Activated naive CD4-positive, alpha-beta T cell treated with anti-CD3 and anti-CD28 coated beads for 36 hours (primary cell): ENCODE measurements around the gene NHEJ1. TPM values are rescaled to one million over a fixed set of nuclear protein-coding genes. Genes with fewer than 3 reads are reported as not detected.

ENCODE experiments used
- CTCF ChIA-PET: fragments of 350-600 bp; sonication (Branson Sonifier 250); formaldehyde crosslinking; loops from one replicate; lab custom pipeline; 2021; ENCODE audit warnings: antibody characterized with exemption; lab: Charles Lee
- DNase-seq: peaks from one replicate; pipeline ENCODE4 v3.0.0-alpha.2; 2020
- H3K27ac Mint-ChIP-seq: one replicate; pipeline ENCODE4 v1.8.0; 2021; ENCODE audit warnings: mild to moderate bottlenecking, mixed read lengths
- H3K27me3 Mint-ChIP-seq: one replicate; pipeline ENCODE4 v1.8.0; 2021; ENCODE audit warnings: low read depth, mixed read lengths
- H3K36me3 Mint-ChIP-seq: one replicate; pipeline ENCODE4 v1.8.0; 2021; ENCODE audit warnings: low read depth, mixed read lengths
- H3K4me1 Mint-ChIP-seq: one replicate; pipeline ENCODE4 v1.8.0; 2021; ENCODE audit warnings: low read depth, mixed read lengths
- H3K4me3 Mint-ChIP-seq: one replicate; pipeline ENCODE4 v1.8.0; 2021; ENCODE audit warnings: mild to moderate bottlenecking, moderate library complexity, mixed read lengths
- H3K9me3 Mint-ChIP-seq: one replicate; pipeline ENCODE4 v1.8.0; 2021; ENCODE audit warnings: mixed read lengths
- intact Hi-C: fragments of 100-400 bp; cut with micrococcal nuclease; formaldehyde crosslinking; loops from one replicate; pipeline ENCODE4 v1.15.1; 2023
- microRNA-seq: library from miRNA; unstranded; fragments of <30 nt; microRNA quantifications from one replicate; pipeline ENCODE4 v1.2.0, GENCODE V29; 2022; ENCODE audit warnings: borderline microRNAs expressed, borderline replicate concordance
- total RNA-seq, 2 experiments: library from RNA; stranded (reverse); gene quantifications; one replicate each; pipeline ENCODE4 v1.2.3, GENCODE V29; 2021

The NHEJ1 gene
- total RNA-seq, 2 experiments from 2014 or later: 24.4 to 26.6 TPM

DNA sequence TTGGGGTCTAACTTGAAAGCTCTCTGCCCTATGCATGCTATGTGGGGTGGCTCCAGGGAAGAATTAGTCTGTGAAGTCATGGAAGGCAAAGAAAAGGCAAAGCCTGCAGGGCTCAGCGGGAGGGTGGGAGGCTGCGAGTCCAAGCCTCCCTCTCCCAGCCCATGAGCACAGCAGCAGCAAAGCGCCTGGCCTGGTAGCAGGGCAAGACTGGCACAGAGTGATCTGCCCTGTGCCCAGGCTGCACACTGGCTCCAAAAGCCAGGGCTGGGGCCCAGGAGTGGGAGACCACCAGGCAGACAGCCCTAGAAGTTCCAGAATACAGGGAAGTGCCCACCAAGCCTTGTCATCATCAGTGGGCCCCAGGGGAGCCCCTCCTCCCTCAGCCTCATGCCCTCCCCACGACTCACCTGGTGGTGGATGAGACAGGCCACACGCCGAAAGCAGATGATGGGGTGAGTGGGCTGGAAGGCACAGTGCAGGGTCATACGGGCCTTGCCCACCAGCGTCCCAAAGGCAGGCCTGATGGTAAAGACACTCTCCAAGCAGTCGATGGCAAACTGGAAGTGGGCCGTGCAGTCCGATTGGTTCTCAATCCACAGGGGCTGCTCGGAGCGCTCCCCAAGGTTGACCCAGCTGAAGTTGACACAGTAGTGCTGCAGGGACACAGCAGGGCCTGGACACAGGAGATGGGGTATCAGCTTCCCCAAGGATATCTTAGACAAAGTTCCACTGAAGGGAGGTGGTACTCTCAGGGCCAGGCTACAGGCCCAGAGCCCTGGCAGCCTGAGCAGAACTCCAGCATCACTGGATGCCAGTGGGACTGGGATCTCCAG, 131.4 kb downstream of the NHEJ1 start:
- no peaks in the 10 kb centered on the region for H3K4me1 Mint-ChIP-seq
- no peak for DNase-seq
- H3K4me3 Mint-ChIP-seq: no peak overlapping the region
- CTCF ChIA-PET: interaction anchor here (0.7 to 8.9 kb wide), 38 partner anchors 8 to 495 kb away, joined by 3 to 72 read pairs (median 5); partner anchors contain the start of genes CFAP65, IHH and NHEJ1
- peaks cover 18% of the 10 kb centered on the region for H3K27me3 Mint-ChIP-seq
- intact Hi-C loops: loop anchor here (1.0 kb wide), 3 partner anchors 49 to 126 kb away; no protein-coding TSS in a partner anchor
- H3K36me3 Mint-ChIP-seq: no peaks in the 10 kb centered on the region
- H3K9me3 Mint-ChIP-seq: no peaks in the 10 kb centered on the region
- no peak overlapping the region for H3K27ac Mint-ChIP-seq

GRCh38 chr2:219028141-219028540, 132.5 kb downstream of the NHEJ1 start:
- CTCF ChIA-PET: interaction anchor here (0.9 to 8.9 kb wide), 6 partner anchors 9 to 129 kb away, joined by 3 to 72 read pairs (median 5); partner anchors contain the start of gene NHEJ1
- no peak overlapping the region for H3K4me3 Mint-ChIP-seq
- intact Hi-C loops: no loop called here
- H3K27ac Mint-ChIP-seq: no peak overlapping the region
- no peaks in the 10 kb centered on the region for H3K36me3 Mint-ChIP-seq
- DNase-seq: no peak
- no peaks in the 10 kb centered on the region for H3K4me1 Mint-ChIP-seq
- H3K9me3 Mint-ChIP-seq: no peaks in the 10 kb centered on the region
- peaks cover 13% of the 10 kb centered on the region for H3K27me3 Mint-ChIP-seq

- Mint-ChIP-seq H3K4me3 (no peak overlapping the region), H3K27ac (no peak overlapping the region), H3K9me3 (no peaks in the 10 kb centered on the region), H3K4me1 (no peaks in the 10 kb centered on the region), H3K36me3 (no peaks in the 10 kb centered on the region), H3K27me3 (peaks cover 11% of the 10 kb centered on the region)
- intact Hi-C loops: no loop called here
- CTCF ChIA-PET: interaction anchor here (0.6 to 8.9 kb wide), 12 partner anchors 10 to 268 kb away, joined by 3 to 72 read pairs (median 4); partner anchors contain the start of gene NHEJ1
- DNase-seq: no peak
Measured at GRCh38 chr2:219027511-219028055, 133.0 kb downstream of the NHEJ1 start.

GRCh38 chr2:219026946-219027345, 133.7 kb downstream of the NHEJ1 start:
- DNase-seq: no peak
- H3K4me3 Mint-ChIP-seq: no peak overlapping the region
- H3K9me3 Mint-ChIP-seq: no peaks in the 10 kb centered on the region
- no peak overlapping the region for H3K27ac Mint-ChIP-seq
- H3K36me3 Mint-ChIP-seq: no peaks in the 10 kb centered on the region
- H3K27me3 Mint-ChIP-seq: peaks cover 7% of the 10 kb centered on the region
- intact Hi-C loops: no loop called here
- CTCF ChIA-PET: interaction anchor here (0.6 to 8.9 kb wide), 11 partner anchors 11 to 268 kb away, joined by 3 to 72 read pairs (median 4); partner anchors contain the start of gene NHEJ1
- H3K4me1 Mint-ChIP-seq: no peaks in the 10 kb centered on the region

DNA sequence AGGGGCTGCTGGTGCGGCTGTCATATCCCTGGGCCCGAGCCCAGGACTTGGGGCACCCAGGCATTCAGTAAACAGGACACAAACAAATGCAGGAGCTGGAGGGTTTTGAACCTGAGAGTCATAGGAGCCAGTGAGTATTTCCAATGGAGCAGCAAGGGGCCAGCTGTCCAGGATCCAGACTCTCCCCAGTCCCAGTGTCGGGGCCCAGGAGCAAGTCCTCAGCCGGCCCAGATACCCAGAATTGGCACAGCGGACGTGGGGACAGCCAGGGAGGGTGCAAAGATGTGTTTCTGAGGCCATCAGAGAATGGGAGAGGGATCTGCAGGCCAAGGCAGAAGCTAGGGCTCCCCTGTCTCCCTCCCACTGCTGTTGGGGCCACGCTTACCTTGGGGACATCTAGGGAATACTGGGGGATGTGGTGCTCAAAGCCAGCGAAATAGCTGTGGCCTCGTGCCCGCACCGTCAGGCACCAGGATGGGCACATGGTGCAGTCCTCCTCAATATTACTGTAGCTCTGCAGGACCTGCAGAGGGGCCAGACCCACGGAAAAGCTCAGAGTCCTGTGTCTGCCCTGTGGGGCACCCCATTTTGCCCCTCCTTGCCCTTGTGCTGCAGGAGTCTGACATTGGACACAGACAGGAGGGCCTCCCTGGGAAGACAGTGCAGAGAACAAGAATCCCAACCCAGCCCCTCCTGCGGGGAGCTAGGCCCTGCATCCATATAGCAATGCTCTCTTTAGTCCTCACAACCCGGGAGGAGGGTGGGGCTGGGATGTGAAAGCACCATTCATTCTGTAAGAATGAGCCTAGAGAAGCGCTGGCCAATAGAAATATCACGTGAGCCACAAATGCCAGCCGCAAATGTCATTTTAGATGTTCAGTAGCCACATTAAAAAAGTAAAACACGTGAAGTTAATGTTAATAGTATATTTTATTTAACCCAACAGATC, 134.7 kb downstream of the NHEJ1 start:
- intact Hi-C loops: no loop called here
- DNase-seq: no peak
- CTCF ChIA-PET: interaction anchor here (1.6 to 8.9 kb wide), 4 partner anchors 15 to 269 kb away, joined by 3 to 72 read pairs (median 6); partner anchors contain the start of gene NHEJ1
- Mint-ChIP-seq H3K9me3 (no peaks in the 10 kb centered on the region), H3K27ac (no peak overlapping the region), H3K36me3 (no peaks in the 10 kb centered on the region), H3K27me3 (peaks cover 5% of the 10 kb centered on the region), H3K4me1 (no peaks in the 10 kb centered on the region), H3K4me3 (no peak overlapping the region)

Small RNA genes within 50 kb of the gene (microRNA-seq; reads per million reads assigned to microRNA genes)
- not detected for gene MIR3131

Other genes with a start within 250 kb of the NHEJ1 start
- gene CDK5R2, start 201.1 kb downstream of the NHEJ1 start, total RNA-seq: not detected
- gene FEV, start 175.6 kb downstream of the NHEJ1 start, total RNA-seq: not detected
- not detected for gene CRYBA2, start 167.4 kb downstream of the NHEJ1 start, total RNA-seq
- gene CFAP65, start 119.3 kb downstream of the NHEJ1 start, total RNA-seq: not detected
- not detected for gene IHH, start 99.9 kb downstream of the NHEJ1 start, total RNA-seq
- under 1 TPM; 0.84 to 0.95 TPM for gene SLC23A3, start 9.2 kb upstream of the NHEJ1 start, total RNA-seq
- gene CNPPD1, start 16.1 kb upstream of the NHEJ1 start, total RNA-seq: 10 to 100 TPM; 27.0 to 31.4 TPM
- gene RETREG2, start 17.5 kb upstream of the NHEJ1 start, total RNA-seq: 10 to 100 TPM; 44.0 to 44.1 TPM
- gene ZFAND2B, start 46.0 kb upstream of the NHEJ1 start, total RNA-seq: 10 to 100 TPM; 32.6 to 33.6 TPM
- 1 to 10 TPM; 7.0 to 7.5 TPM for gene ABCB6, start 58.1 kb upstream of the NHEJ1 start, total RNA-seq
- 10 to 100 TPM; 26.0 to 27.7 TPM for gene ATG9A, start 68.8 kb upstream of the NHEJ1 start, total RNA-seq
- 10 to 100 TPM; 87.7 to 88.5 TPM for gene ANKZF1, start 69.0 kb upstream of the NHEJ1 start, total RNA-seq
- gene GLB1L, start 84.6 kb upstream of the NHEJ1 start, total RNA-seq: 1 to 10 TPM; 2.1 TPM
- gene STK16, start 84.7 kb upstream of the NHEJ1 start, total RNA-seq: 10 to 100 TPM; 33.7 to 35.5 TPM
- gene TUBA4B, start 92.4 kb upstream of the NHEJ1 start, total RNA-seq: not detected
- gene TUBA4A, start 93.1 kb upstream of the NHEJ1 start, total RNA-seq: 100 to 1,000 TPM; 112 to 116 TPM
- gene DNAJB2, start 118.6 kb upstream of the NHEJ1 start, total RNA-seq: 10 to 100 TPM; 24.6 to 24.9 TPM
- gene PTPRN, start 148.6 kb upstream of the NHEJ1 start, total RNA-seq: not detected
- not detected for gene RESP18, start 171.9 kb upstream of the NHEJ1 start, total RNA-seq
- 10 to 100 TPM; 67.1 to 74.2 TPM for gene DNPEP, start 227.1 kb upstream of the NHEJ1 start, total RNA-seq